ENCODE data around the gene OR6A2.
"Not testable (repeated sequence)": the region's sequence is repeated elsewhere in the genome, so short reads cannot be mapped to it uniquely, and the experiment has no call there.

Gene OR6A2

DNA sequence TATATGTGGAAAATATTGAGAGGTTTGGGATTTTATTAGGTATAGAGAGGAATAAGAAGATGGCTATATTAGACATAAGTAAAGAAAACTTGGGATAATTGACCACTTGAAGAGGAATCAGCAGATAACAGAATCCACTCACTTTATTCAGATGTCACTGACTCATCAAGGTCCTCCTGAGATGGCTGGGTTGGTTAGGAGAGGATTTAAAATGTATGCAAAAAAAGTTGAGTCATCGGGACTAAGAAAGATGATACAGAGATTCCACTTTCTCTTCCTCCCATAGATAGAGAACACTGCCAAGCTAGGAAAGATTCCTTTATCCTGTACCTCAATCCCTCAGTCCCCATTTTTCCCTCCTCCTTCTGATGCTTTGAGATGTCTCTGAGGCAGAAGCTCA, at the start of gene OR6A2:
OR6A2 (minus strand) TSS at position 288 of the 400 bp plus-strand sequence. CDS start 3,981 bp downstream, outside the sequence.
- H3K4me3 Mint-ChIP-seq = no peak within 1 kb of the TSS
- H3K27ac Mint-ChIP-seq = no peak within 1 kb of the TSS

DNA sequence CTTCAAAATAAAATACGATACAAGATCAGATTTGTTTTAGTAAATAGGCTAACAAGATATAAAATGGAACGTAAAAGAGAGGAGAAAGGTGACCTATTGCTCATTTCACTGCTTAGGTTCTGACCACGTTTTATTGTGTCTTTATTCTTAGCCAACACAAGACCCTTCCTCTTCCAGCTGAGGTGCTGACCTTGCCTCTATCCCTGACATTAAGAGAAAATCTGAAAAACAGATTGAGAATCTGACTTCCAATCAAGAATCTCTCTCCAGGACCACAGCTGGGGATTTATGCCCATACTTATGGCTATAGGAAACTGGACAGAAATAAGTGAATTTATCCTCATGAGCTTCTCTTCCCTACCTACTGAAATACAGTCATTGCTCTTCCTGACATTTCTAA, 45.9 kb upstream of the OR6A2 start, which contains the start of gene OR10A5:
OR10A5 (plus strand) TSS at position 301 of the 400 bp plus-strand sequence; CDS start at position 301, 0 bp downstream.
- Mint-ChIP-seq H3K9me3 (ENCODE audit: low read depth) (peaks cover 2% of the 10 kb centered on the region), H3K36me3 (peaks cover 2% of the 10 kb centered on the region), H3K4me1 (ENCODE audit: low read depth) (no peaks in the 10 kb centered on the region), H3K27ac (no peak within 1 kb of the TSS), H3K27me3 (peaks cover 26% of the 10 kb centered on the region), H3K4me3 (no peak within 1 kb of the TSS)

More for the DNA sequence above, at the start of gene OR6A2:
- no peaks in the 10 kb centered on the region for H3K4me1 Mint-ChIP-seq (ENCODE audit: low read depth)
- H3K27me3 Mint-ChIP-seq = no peaks in the 10 kb centered on the region
- peaks cover 4% of the 10 kb centered on the region for H3K36me3 Mint-ChIP-seq
- peaks cover 12% of the 10 kb centered on the region for H3K9me3 Mint-ChIP-seq (ENCODE audit: low read depth)

DNA sequence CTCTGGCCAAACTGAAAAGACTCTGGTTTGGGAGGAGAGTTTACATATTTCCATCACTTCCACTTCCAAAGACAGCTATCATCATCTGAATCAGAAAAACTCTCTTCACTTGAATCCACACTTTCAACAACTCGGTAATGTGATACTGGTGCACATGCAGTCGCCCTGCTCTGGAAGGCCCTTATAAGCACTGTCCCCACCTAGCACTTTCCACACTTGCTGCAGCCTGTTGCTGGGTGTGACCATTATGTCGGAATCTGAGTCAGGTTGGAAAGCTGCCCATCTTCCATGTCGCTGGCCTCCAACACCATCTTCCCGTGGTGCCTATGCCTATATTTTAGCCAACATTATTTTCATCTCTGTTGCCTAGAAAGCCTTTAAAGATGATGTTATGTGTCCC, 44.9 kb upstream of the OR6A2 start:
- H3K9me3 Mint-ChIP-seq (ENCODE audit: low read depth) = no peaks in the 10 kb centered on the region
- H3K27me3 Mint-ChIP-seq = peaks cover 24% of the 10 kb centered on the region
- H3K36me3 Mint-ChIP-seq = no peaks in the 10 kb centered on the region
- H3K4me3 Mint-ChIP-seq = no peak overlapping the region
- H3K4me1 Mint-ChIP-seq (ENCODE audit: low read depth) = no peaks in the 10 kb centered on the region
- H3K27ac Mint-ChIP-seq = no peak overlapping the region

DNA sequence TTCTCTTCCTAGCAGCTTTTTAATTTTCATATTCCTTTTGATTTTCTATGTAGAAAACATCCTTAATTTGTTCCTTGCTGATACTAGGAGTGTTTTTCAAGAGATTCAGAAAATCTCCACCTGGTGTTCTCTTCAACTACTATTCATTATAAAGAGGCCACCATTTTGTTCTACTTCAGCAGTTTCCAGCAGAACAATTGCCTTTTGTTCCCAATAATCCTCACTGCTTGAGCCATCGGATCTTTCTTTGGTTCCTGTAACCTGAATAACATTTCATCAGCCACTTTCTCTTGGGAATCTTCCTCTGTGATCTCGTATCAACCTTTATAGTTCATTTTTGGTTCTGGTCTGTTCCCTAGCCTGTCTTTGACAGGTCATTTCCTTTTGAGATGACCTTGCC, 44.2 kb upstream of the OR6A2 start:
- Mint-ChIP-seq H3K9me3 (ENCODE audit: low read depth) (no peaks in the 10 kb centered on the region), H3K27me3 (peaks cover 22% of the 10 kb centered on the region), H3K36me3 (no peaks in the 10 kb centered on the region), H3K4me3 (no peak overlapping the region), H3K4me1 (ENCODE audit: low read depth) (no peaks in the 10 kb centered on the region), H3K27ac (no peak overlapping the region)

DNA sequence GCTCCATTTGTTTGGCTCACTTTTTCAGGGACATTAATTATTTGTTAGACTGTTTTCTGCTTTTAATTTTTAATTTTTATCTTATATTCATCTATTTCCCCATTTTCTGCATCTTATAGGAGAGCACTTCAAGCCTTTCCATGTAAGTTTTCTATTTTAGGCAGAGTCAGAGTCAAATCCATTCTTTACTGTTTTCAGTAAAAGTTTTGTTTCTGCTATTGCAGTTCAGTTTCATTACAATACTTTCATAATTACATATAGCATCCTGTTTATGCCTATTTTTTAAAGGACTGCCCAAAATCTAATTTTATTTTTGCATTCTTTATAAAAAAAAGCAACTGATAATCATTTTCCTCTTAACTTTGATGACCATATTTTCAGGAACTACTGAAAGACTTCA, 42.2 kb upstream of the OR6A2 start:
- H3K4me1 Mint-ChIP-seq (ENCODE audit: low read depth) = no peaks in the 10 kb centered on the region
- H3K27me3 Mint-ChIP-seq = peaks cover 16% of the 10 kb centered on the region
- H3K9me3 Mint-ChIP-seq (ENCODE audit: low read depth) = no peaks in the 10 kb centered on the region
- no peak overlapping the region for H3K4me3 Mint-ChIP-seq
- H3K27ac Mint-ChIP-seq = no peak overlapping the region
- H3K36me3 Mint-ChIP-seq = no peaks in the 10 kb centered on the region

DNA sequence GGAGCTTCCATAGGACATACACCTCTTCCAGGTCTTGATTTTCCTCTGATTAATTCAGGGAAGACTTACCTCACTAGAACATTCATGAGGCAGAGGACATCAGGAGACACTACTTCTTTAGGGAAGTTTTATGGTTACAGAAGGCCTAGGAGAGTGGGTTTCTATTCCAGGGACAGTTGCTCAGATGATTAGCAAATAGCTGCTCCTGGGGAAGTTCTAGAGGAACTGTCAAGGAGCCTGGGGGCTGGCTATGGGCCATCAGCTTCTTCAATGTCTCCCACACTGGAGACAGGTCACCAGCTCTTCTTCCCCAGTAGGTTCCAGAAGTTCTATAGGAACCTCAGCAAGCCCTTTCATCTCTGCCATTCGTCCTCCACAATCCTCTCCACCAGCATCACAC, 34.5 kb upstream of the OR6A2 start:
- Mint-ChIP-seq H3K36me3 (no peaks in the 10 kb centered on the region), H3K4me1 (ENCODE audit: low read depth) (no peaks in the 10 kb centered on the region), H3K4me3 (no peak overlapping the region), H3K27ac (no peak overlapping the region), H3K27me3 (peaks cover 10% of the 10 kb centered on the region), H3K9me3 (ENCODE audit: low read depth) (no peaks in the 10 kb centered on the region)

DNA sequence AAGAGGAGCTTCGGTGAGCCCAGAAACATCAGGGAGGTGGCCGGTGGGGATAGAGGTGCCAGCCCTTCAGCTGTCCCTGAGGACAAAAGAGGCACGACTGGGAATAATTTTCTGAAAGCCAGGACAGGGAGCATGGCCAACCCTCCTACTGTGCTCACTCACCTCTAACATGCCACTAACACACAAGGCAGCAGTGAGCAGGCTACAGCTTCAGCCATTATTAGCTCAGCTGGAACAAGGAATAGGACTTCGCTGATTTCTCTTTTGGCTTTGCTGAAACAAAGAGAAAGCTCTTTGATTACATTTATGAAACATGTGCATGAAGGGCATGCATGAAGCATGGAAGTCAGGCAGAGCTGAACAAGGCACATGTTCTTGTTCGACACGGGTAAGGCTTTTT, 33.9 kb upstream of the OR6A2 start:
- no peaks in the 10 kb centered on the region for H3K36me3 Mint-ChIP-seq
- H3K27ac Mint-ChIP-seq = no peak overlapping the region
- H3K4me3 Mint-ChIP-seq = no peak overlapping the region
- H3K4me1 Mint-ChIP-seq (ENCODE audit: low read depth) = no peaks in the 10 kb centered on the region
- H3K27me3 Mint-ChIP-seq = peaks cover 13% of the 10 kb centered on the region
- H3K9me3 Mint-ChIP-seq (ENCODE audit: low read depth) = no peaks in the 10 kb centered on the region

DNA sequence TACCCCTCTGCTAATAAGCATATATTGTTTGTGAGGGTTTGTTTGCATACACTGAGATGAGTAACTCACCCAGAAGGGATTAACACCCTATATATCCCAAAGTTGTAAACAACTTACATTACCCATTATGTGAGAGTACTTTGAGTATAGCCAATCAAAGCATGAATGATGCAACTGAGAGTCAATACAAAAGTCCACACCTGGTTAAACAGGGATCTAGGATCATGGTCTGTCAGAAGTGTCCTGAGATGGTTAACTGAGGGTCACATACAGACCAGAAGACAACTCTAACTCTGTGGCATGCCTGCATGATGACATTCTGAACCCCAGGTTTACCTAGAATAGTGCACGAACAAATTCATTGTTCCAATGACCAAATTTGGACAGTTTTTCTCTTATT, 28.6 kb upstream of the OR6A2 start:
- H3K4me3 Mint-ChIP-seq = no peak overlapping the region
- no peaks in the 10 kb centered on the region for H3K36me3 Mint-ChIP-seq
- no peaks in the 10 kb centered on the region for H3K4me1 Mint-ChIP-seq (ENCODE audit: low read depth)
- peaks cover 17% of the 10 kb centered on the region for H3K27me3 Mint-ChIP-seq
- no peaks in the 10 kb centered on the region for H3K9me3 Mint-ChIP-seq (ENCODE audit: low read depth)
- H3K27ac Mint-ChIP-seq = no peak overlapping the region

DNA sequence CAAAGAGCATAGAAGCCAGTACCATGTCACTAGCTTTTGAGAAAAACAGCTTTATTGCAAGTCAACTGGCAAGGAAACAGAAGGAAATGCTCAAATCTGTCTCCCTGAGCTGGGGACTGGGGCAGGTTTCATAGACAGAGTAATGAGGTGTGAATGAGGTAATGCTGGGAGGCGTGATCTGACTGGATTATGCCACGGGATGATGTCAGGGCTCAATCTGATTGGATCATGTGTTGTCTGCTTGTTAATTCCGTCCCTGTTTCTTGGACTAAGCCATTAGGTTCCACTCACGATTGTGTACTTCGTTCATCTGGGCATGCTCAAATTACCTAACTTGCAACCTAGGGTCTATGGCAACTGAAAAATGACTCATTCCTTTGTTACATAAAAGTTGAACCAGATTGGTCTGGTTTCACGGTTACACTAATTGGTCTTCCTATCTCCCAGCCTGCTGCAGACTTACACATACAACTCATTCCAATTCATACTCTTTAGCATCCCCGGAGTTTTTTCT, 25.8 kb upstream of the OR6A2 start:
- Mint-ChIP-seq H3K9me3 (ENCODE audit: low read depth) (peaks cover under 1% of the 10 kb centered on the region), H3K4me3 (no peak overlapping the region), H3K36me3 (no peaks in the 10 kb centered on the region), H3K27ac (no peak overlapping the region), H3K27me3 (peaks cover 21% of the 10 kb centered on the region), H3K4me1 (ENCODE audit: low read depth) (no peaks in the 10 kb centered on the region)

DNA sequence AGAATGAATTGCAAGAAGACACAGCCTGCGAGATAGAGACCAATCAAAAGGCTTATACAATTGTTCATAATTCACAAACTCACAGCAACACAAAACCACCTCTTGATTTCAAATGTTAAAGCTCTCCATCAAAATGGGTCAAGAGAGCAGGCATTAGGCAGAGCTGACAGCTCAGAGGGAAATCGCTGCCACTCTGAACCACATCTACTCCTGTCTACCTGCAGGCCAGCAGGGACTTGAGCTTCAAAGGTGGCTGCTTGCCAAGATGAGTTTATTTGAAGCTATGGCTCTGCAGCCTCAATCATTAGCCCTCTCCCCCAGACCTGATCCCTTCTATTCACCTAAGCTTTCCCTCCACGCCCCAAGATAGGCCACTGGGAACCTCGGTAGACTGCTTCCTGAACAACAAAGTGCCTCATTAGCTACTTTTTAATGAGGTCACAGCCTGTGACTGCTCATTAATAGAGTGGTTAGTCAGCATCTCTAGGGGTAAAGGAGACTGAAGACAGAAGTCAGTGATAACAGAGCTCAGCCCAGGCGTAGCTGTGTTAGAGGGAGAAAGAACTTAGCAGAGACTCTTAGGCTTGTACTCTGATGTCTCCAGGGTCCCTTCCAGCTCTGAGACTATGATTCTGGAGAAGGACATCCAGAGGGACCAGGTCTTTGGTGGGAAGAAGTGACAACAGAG, 24.8 kb upstream of the OR6A2 start:
- no peak overlapping the region for H3K4me3 Mint-ChIP-seq
- H3K4me1 Mint-ChIP-seq (ENCODE audit: low read depth) = no peaks in the 10 kb centered on the region

DNA sequence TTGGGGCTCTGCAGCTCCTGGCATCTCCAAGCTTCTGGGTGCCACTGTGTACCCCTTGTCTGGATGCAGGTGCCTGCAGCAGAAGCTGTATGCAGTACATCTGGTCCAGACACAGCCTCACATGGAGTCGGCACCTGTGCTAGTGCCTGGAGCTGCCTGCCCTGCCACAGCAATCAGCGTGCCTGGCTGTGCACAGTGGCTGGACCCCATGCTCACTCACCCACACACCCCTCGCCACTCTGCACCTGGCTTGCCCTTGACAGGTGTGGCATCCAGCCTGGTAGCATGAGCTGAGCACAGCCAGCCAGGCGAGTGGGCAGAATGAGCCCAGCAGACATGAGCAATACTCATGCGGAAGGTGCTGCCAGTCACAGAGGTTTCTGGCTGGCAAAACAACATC, 19.5 kb upstream of the OR6A2 start:
- Mint-ChIP-seq H3K4me1 (ENCODE audit: low read depth) (no peaks in the 10 kb centered on the region), H3K27me3 (peaks cover 16% of the 10 kb centered on the region), H3K36me3 (no peaks in the 10 kb centered on the region), H3K27ac (no peak overlapping the region), H3K4me3 (no peak overlapping the region), H3K9me3 (ENCODE audit: low read depth) (peaks cover 5% of the 10 kb centered on the region)

More for the DNA sequence above, 24.8 kb upstream of the OR6A2 start:
- H3K9me3 Mint-ChIP-seq (ENCODE audit: low read depth) = peaks cover 5% of the 10 kb centered on the region
- no peak overlapping the region for H3K27ac Mint-ChIP-seq
- H3K36me3 Mint-ChIP-seq = no peaks in the 10 kb centered on the region
- peaks cover 24% of the 10 kb centered on the region for H3K27me3 Mint-ChIP-seq

DNA sequence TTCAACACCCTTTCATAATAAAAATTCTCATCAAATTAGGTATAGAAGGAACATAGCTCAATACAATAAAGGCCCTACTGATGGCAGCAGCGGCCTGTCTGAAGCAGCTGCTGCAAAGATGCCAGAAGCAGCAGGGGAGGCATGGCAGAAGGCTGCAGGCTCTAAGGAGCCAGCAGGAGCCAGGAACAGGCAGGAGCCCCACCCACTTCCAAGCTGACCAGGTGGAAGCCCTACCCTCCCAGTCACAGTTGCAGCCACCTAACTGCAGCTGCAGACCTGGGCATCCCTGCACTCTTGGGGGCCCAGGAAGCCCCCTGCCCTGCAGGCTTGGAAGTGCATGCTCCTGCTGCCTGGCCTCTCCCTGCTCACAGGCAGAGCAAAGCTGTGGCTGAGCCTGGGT, 18.2 kb upstream of the OR6A2 start:
- Mint-ChIP-seq H3K9me3 (ENCODE audit: low read depth) (peaks cover 5% of the 10 kb centered on the region), H3K4me3 (no peak overlapping the region), H3K4me1 (ENCODE audit: low read depth) (no peaks in the 10 kb centered on the region), H3K27me3 (peaks cover 19% of the 10 kb centered on the region), H3K27ac (no peak overlapping the region), H3K36me3 (no peaks in the 10 kb centered on the region)

DNA sequence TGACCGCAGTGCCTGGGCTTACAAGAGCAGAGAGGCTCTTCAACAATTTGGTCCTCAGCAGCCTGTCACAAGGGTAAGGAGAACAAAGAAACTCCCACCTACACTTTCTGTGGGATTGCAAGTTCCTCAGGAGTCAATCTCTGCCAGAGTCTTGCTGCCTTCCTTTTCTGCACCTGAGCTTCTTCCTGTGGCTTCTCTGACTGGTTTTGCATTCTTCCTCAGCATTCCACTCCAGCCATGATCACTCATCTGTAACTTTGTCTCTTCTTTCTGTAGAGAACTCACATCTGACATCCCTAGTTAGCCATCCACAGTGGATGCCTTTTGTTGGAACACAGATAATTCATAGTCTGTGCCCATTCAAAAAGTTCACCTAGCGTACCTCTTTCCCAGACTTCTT, 14.2 kb upstream of the OR6A2 start:
- Mint-ChIP-seq H3K4me3 (no peak overlapping the region), H3K4me1 (ENCODE audit: low read depth) (peaks cover 2% of the 10 kb centered on the region), H3K36me3 (no peaks in the 10 kb centered on the region), H3K27me3 (peaks cover 20% of the 10 kb centered on the region), H3K27ac (no peak overlapping the region), H3K9me3 (ENCODE audit: low read depth) (no peaks in the 10 kb centered on the region)

DNA sequence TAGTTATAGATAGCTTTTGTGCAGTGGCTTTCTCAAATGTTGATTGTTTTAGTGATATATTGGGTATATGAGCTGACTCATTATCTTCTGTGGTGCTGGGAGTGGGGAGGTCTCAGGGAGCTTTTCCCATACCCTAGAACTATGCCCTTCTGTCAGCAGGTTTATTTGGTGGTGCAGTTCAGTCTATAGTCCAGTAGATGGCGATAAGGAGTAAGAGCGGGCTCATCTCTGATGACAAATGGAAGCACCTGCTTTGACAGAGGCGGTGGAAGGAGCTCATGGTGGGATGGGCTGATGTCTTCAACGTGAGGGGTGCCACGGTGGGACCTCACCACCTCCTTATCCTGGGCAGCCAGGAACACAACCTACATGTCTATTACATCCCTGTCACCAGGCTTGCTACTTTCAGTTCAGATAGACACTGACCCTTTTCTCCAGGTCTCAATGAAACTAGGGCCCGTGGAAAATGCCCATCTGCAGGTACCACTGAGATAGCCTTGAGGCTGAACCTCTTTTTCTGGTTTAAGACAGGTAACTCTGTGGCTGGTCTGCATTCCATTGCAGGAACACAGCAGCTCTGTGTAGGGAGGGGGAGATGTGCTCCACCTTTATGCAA, 13.0 kb upstream of the OR6A2 start:
- H3K27me3 Mint-ChIP-seq = peaks cover 25% of the 10 kb centered on the region
- no peaks in the 10 kb centered on the region for H3K9me3 Mint-ChIP-seq (ENCODE audit: low read depth)
- H3K36me3 Mint-ChIP-seq = no peaks in the 10 kb centered on the region
- no peak overlapping the region for H3K27ac Mint-ChIP-seq
- H3K4me3 Mint-ChIP-seq = no peak overlapping the region
- H3K4me1 Mint-ChIP-seq (ENCODE audit: low read depth) = peaks cover 2% of the 10 kb centered on the region

DNA sequence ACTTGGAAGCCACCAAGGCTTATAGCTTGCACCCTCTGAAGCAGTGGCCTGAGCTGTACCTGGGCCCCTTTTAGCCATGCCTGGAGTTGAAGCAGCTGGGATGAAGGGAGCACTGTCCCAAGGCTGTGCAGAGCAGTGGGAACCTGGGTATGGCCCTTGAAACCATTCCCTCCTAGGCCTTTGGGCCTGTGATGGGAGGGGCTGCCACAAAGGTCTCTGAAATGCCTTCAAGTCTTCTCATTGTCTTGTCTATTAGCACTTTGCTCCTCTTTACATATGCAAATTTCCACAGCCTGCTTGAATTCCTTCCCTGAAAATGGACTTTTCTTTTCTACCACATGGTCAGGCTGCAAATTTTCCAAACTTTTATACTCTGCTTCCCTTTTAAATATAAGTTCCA, 1.6 kb upstream of the OR6A2 start:
- not testable (repeated sequence) for H3K27ac Mint-ChIP-seq; H3K4me3 Mint-ChIP-seq; H3K4me1 Mint-ChIP-seq (ENCODE audit: low read depth); H3K27me3 Mint-ChIP-seq; H3K36me3 Mint-ChIP-seq
- H3K9me3 Mint-ChIP-seq (ENCODE audit: low read depth) = peaks cover 12% of the 10 kb centered on the region

DNA sequence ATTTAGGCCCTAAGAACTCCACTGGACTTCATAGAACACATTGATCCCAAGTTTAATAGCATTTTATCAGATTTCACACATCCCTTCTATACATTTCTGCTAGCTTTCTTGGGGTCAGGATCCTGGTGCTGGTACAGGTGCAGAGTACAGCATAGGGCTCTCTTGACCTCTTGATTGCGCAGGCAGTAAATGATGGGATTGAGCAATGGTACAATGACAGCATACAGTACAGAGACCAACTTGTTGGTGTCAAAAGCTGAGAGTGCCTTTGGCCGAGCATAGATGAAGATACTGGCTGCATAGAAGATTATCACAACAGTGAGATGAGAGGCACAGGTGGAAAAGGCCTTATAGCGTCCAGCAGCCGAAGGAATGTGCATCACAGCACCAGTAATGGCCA, 4.8 kb downstream of the OR6A2 start:
- peaks cover 1% of the 10 kb centered on the region for H3K27me3 Mint-ChIP-seq
- no peaks in the 10 kb centered on the region for H3K36me3 Mint-ChIP-seq
- no peak overlapping the region for H3K27ac Mint-ChIP-seq
- no peak overlapping the region for H3K4me3 Mint-ChIP-seq
- no peaks in the 10 kb centered on the region for H3K9me3 Mint-ChIP-seq (ENCODE audit: low read depth)
- H3K4me1 Mint-ChIP-seq (ENCODE audit: low read depth) = no peaks in the 10 kb centered on the region

All from activated naive CD8-positive, alpha-beta T cell (primary cell).